KMS-11 (cell line): ENCODE measurements around the gene RCAN2.

Source experiments
- H2AFZ ChIP-seq: fragments of 200-600 bp; sonication (generic); 2 replicates; pipeline ENCODE4 v1.6.1; 2016; ENCODE audit warnings: antibody characterized with exemption, mixed run types, low read depth
- H3K27ac ChIP-seq: fragments of 200-600 bp; sonication (generic); 2 replicates; pipeline ENCODE4 v1.6.1; 2016; ENCODE audit warnings: mild to moderate bottlenecking, mixed run types
- H3K27me3 ChIP-seq: fragments of 200-600 bp; sonication (generic); 2 replicates; pipeline ENCODE4 v1.6.1; 2017; ENCODE audit warnings: mild to moderate bottlenecking, low read depth, mixed run types, moderate library complexity; ENCODE audit not compliant: insufficient read depth
- H3K36me3 ChIP-seq: fragments of 200-600 bp; sonication (generic); 2 replicates; pipeline ENCODE4 v1.6.1; 2017; ENCODE audit warnings: mild to moderate bottlenecking, mixed run types; ENCODE audit not compliant: insufficient read depth
- H3K4me1 ChIP-seq: fragments of 200-600 bp; sonication (generic); 2 replicates; pipeline ENCODE4 v1.6.1; 2016; ENCODE audit warnings: mild to moderate bottlenecking, low read depth, mixed run types; ENCODE audit not compliant: poor library complexity, severe bottlenecking
- H3K4me2 ChIP-seq: fragments of 200-600 bp; sonication (generic); 2 replicates; pipeline ENCODE4 v1.7.0; 2016; ENCODE audit warnings: mild to moderate bottlenecking, mixed run types
- H3K4me3 ChIP-seq: fragments of 200-600 bp; sonication (generic); IDR thresholded peaks from 2 replicates; pipeline ENCODE4 v1.6.1; 2017; ENCODE audit warnings: low read depth, low read length, mixed read lengths; ENCODE audit not compliant: insufficient read depth
- H3K79me2 ChIP-seq: fragments of 200-600 bp; sonication (generic); 2 replicates; pipeline ENCODE4 v1.6.1; 2016; ENCODE audit warnings: low read depth, mixed run types; ENCODE audit not compliant: insufficient read depth
- H3K9ac ChIP-seq: fragments of 200-600 bp; sonication (generic); 2 replicates; pipeline ENCODE4 v1.6.1; 2016; ENCODE audit warnings: mild to moderate bottlenecking, mixed run types
- H4K20me1 ChIP-seq: fragments of 200-600 bp; sonication (generic); 2 replicates; pipeline ENCODE4 v1.6.1; 2016; ENCODE audit warnings: mild to moderate bottlenecking, mixed run types; ENCODE audit not compliant: insufficient read depth
- CTCF ChIP-seq: fragments of 200-600 bp; sonication (generic); conservative IDR thresholded peaks from 2 replicates; pipeline ENCODE4 v1.6.1; 2017; ENCODE audit warnings: low read depth, mild to moderate bottlenecking, antibody characterized with exemption, low read length, moderate library complexity, mixed read lengths

The RCAN2 gene

GRCh38 chr6:46184114-46184513 is 307.1 kb downstream of the RCAN2 start:
- no peaks in the 10 kb centered on the region for H3K27me3 ChIP-seq
- no peak overlapping the region for H3K4me3 ChIP-seq
- no peak overlapping the region for H3K27ac ChIP-seq
- H4K20me1 ChIP-seq = no peaks in the 10 kb centered on the region
- H3K4me1 ChIP-seq = no peaks in the 10 kb centered on the region
- TF ChIP-seq CTCF = no peak
- H3K9ac ChIP-seq = no peak overlapping the region
- no peaks in the 10 kb centered on the region for H3K79me2 ChIP-seq
- H3K4me2 ChIP-seq = no peak overlapping the region
- no peak overlapping the region for H2AFZ ChIP-seq
- H3K36me3 ChIP-seq = no peaks in the 10 kb centered on the region

GRCh38 chr6:46175976-46176375 is 315.3 kb downstream of the RCAN2 start:
- H3K79me2 ChIP-seq = no peaks in the 10 kb centered on the region
- no peaks in the 10 kb centered on the region for H3K36me3 ChIP-seq
- H3K27ac ChIP-seq = no peak overlapping the region
- H3K4me3 ChIP-seq = no peak overlapping the region
- no peaks in the 10 kb centered on the region for H4K20me1 ChIP-seq
- no peak for TF ChIP-seq CTCF
- H2AFZ ChIP-seq = no peak overlapping the region
- H3K4me2 ChIP-seq = peak overlapping the region; percentile 23
- no peak overlapping the region for H3K9ac ChIP-seq
- H3K4me1 ChIP-seq = peaks cover 33% of the 10 kb centered on the region
- peaks cover 10% of the 10 kb centered on the region for H3K27me3 ChIP-seq

GRCh38 chr6:46175446-46175845 is 315.8 kb downstream of the RCAN2 start:
- TF ChIP-seq CTCF = no peak
- H3K4me2 ChIP-seq = peak overlapping the region; percentile 23
- peaks cover 33% of the 10 kb centered on the region for H3K4me1 ChIP-seq
- H3K4me3 ChIP-seq = no peak overlapping the region
- H3K27me3 ChIP-seq = peaks cover 10% of the 10 kb centered on the region
- H3K9ac ChIP-seq = no peak overlapping the region
- H3K79me2 ChIP-seq = no peaks in the 10 kb centered on the region
- no peak overlapping the region for H3K27ac ChIP-seq
- H4K20me1 ChIP-seq = no peaks in the 10 kb centered on the region
- no peak overlapping the region for H2AFZ ChIP-seq
- H3K36me3 ChIP-seq = no peaks in the 10 kb centered on the region

- no peak for TF ChIP-seq CTCF
- Histone ChIP-seq H3K4me1 (peaks cover 33% of the 10 kb centered on the region), H3K27me3 (peaks cover 10% of the 10 kb centered on the region), H3K27ac (no peak overlapping the region), H3K36me3 (no peaks in the 10 kb centered on the region), H2AFZ (no peak overlapping the region), H3K4me3 (no peak overlapping the region), H3K79me2 (no peaks in the 10 kb centered on the region), H3K4me2 (peak overlapping the region; percentile 23), H3K9ac (no peak overlapping the region), H4K20me1 (no peaks in the 10 kb centered on the region)
These were observed 316.3 kb downstream of the RCAN2 start for GRCh38 chr6:46174904-46175303.
